BLaER1 (cell line): ENCODE measurements around the gene SMG6.

Experiments
- H3K27ac ChIP-seq: shearing (Covaris generic); formaldehyde crosslinking; 2 replicates; pipeline ENCODE4 v1.8.1; 2022
- H3K27me3 ChIP-seq: shearing (Covaris generic); formaldehyde crosslinking; 2 replicates; pipeline ENCODE4 v1.8.1; 2022
- H3K36me3 ChIP-seq: shearing (Covaris generic); formaldehyde crosslinking; 2 replicates; pipeline ENCODE4 v1.8.1; 2022
- H3K4me1 ChIP-seq: shearing (Covaris generic); formaldehyde crosslinking; 2 replicates; pipeline ENCODE4 v1.8.1; 2022
- H3K4me2 ChIP-seq: shearing (Covaris generic); formaldehyde crosslinking; 2 replicates; pipeline ENCODE4 v1.8.1; 2022
- H3K4me3 ChIP-seq: shearing (Covaris generic); formaldehyde crosslinking; 2 replicates; pipeline ENCODE4 v1.8.1; 2022
- H3K9ac ChIP-seq: shearing (Covaris generic); formaldehyde crosslinking; 2 replicates; pipeline ENCODE4 v1.8.1; 2022
- H3K9me3 ChIP-seq: shearing (Covaris generic); formaldehyde crosslinking; 2 replicates; pipeline ENCODE4 v1.8.1; 2022
- H4K20me1 ChIP-seq: shearing (Covaris generic); formaldehyde crosslinking; 2 replicates; pipeline ENCODE4 v1.8.1; 2022
- Cebpa-rat ChIP-seq: shearing (Covaris generic); IDR thresholded peaks from 2 replicates; pipeline ENCODE4 v1.8.1; 2022

SMG6 gene

GRCh38 chr17:2049333-2050299 is 254.0 kb downstream of the SMG6 start:
- peaks cover 39% of the 10 kb centered on the region for H3K4me1 ChIP-seq
- peak overlapping the region; percentile 77 for H3K4me3 ChIP-seq
- H3K9me3 ChIP-seq: no peaks in the 10 kb centered on the region
- TF ChIP-seq Cebpa-rat: no peak
- H3K27ac ChIP-seq: no peak overlapping the region
- H3K9ac ChIP-seq: peak overlapping the region; percentile 67
- peaks cover 54% of the 10 kb centered on the region for H3K27me3 ChIP-seq
- H3K36me3 ChIP-seq: no peaks in the 10 kb centered on the region
- peaks cover 31% of the 10 kb centered on the region for H4K20me1 ChIP-seq
- H3K4me2 ChIP-seq: peak overlapping the region; percentile 98

- Histone ChIP-seq H3K4me2 (peak overlapping the region; percentile 98), H3K27me3 (peaks cover 46% of the 10 kb centered on the region)
- no peak for TF ChIP-seq Cebpa-rat
Measured at GRCh38 chr17:2048805-2049204, 254.8 kb downstream of the SMG6 start.

GRCh38 chr17:2047590-2047989 is 256.0 kb downstream of the SMG6 start:
- Histone ChIP-seq H4K20me1 (peaks cover 23% of the 10 kb centered on the region), H3K9ac (no peak overlapping the region), H3K4me3 (no peak overlapping the region), H3K4me1 (peaks cover 40% of the 10 kb centered on the region), H3K9me3 (no peaks in the 10 kb centered on the region), H3K27me3 (peaks cover 35% of the 10 kb centered on the region), H3K27ac (no peak overlapping the region), H3K36me3 (peaks cover 16% of the 10 kb centered on the region), H3K4me2 (no peak overlapping the region)
- TF ChIP-seq Cebpa-rat: no peak

More at GRCh38 chr17:2048805-2049204, 254.8 kb downstream of the SMG6 start:
- H3K9me3 ChIP-seq: no peaks in the 10 kb centered on the region
- peaks cover 28% of the 10 kb centered on the region for H4K20me1 ChIP-seq
- 0 out of 2 replicates have a peak overlapping the region, but pooled peaks have one; percentile 67 for H3K9ac ChIP-seq
- peaks cover 5% of the 10 kb centered on the region; the same call in 1 of the 2 replicates for H3K36me3 ChIP-seq
- H3K27ac ChIP-seq: no peak overlapping the region
- H3K4me3 ChIP-seq: no peak overlapping the region
- H3K4me1 ChIP-seq: peaks cover 35% of the 10 kb centered on the region

DNA sequence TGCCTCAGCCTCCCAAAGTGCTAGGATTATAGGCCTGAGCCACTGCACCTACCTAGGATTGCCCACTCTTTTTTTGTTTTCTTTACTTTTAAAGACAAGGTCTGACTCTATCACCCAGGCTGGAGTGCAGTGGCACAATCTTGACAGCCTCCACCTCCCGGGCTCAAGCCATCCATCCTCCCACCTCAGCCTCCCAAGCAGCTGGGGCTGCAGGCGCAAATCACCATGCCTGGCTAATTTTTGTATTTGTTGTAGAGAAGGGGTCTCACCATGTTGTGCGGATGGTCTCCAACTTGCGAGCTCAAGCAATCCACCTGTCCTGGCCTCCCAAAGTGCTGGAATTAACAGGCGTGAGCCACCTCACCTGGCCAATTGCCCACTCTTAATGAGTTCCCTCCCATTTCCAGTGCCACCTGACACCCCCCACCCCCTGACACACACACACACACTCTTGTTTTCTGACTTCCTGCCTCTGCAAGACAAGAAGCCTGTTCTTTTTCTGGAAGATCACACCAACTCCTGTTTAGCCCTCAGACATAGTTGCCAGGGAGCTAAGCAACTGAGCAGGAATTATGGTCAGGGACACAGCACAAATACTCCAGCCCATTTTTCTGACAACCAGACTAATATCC is 259.2 kb downstream of the SMG6 start:
- H3K27me3 ChIP-seq: peaks cover 9% of the 10 kb centered on the region
- H3K9me3 ChIP-seq: no peaks in the 10 kb centered on the region
- H3K36me3 ChIP-seq: peaks cover 32% of the 10 kb centered on the region
- H3K4me2 ChIP-seq: no peak overlapping the region
- no peak for TF ChIP-seq Cebpa-rat
- H3K4me3 ChIP-seq: no peak overlapping the region
- peaks cover 37% of the 10 kb centered on the region for H3K4me1 ChIP-seq
- H3K9ac ChIP-seq: 0 out of 2 replicates have a peak overlapping the region, but pooled peaks have one; percentile 4
- H3K27ac ChIP-seq: no peak overlapping the region
- H4K20me1 ChIP-seq: peaks cover 15% of the 10 kb centered on the region; the same call in 1 of the 2 replicates

DNA sequence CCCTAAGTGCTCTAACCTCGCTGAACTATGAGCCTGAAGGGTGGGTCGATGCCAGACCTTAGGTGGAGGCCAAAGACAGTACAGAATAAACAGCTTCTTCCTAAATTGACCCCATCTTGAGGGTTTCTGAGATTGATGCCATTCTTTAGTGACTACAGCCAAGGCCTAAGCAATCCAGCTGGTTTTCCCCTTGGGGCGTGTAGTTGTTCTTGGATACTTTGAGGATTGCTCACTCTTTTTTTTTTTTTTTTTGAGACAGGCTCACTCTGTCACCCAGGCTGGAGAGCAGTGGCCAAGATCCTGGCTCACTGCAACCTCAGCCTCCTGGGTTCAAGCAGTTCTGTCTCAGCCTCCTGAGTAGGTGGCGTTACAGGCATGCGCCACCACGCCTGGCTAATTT is 259.8 kb downstream of the SMG6 start:
- Histone ChIP-seq H3K9ac (0 out of 2 replicates have a peak overlapping the region, but pooled peaks have one; percentile 4), H3K27ac (no peak overlapping the region), H3K9me3 (no peaks in the 10 kb centered on the region), H3K4me2 (no peak overlapping the region), H3K4me3 (no peak overlapping the region), H3K36me3 (peaks cover 35% of the 10 kb centered on the region), H3K27me3 (peaks cover 3% of the 10 kb centered on the region; the same call in 1 of the 2 replicates), H4K20me1 (peaks cover 15% of the 10 kb centered on the region; the same call in 1 of the 2 replicates), H3K4me1 (peaks cover 32% of the 10 kb centered on the region)
- no peak for TF ChIP-seq Cebpa-rat

DNA sequence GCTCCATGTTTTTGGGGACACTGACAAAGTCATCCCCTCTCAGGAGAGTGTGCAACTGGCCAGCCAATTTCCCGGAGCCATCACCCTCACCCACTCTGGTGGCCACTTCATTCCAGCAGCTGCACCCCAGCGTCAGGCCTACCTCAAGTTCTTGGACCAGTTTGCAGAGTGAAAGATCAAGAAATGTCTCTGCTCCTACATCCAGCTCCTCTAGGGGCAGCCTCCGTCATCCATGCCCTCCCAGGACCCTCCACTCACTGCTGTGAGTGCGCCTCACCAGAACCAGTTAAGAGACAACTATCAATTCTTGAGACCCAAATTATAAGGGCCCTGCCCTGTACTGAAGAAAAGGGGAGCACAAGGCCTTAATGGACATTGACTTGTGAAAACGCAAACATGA is 260.7 kb downstream of the SMG6 start:
- Histone ChIP-seq H3K27me3 (no peaks in the 10 kb centered on the region), H3K4me1 (peaks cover 32% of the 10 kb centered on the region), H3K36me3 (peaks cover 43% of the 10 kb centered on the region), H3K9me3 (no peaks in the 10 kb centered on the region), H3K4me2 (peak overlapping the region; percentile 93), H3K27ac (peak overlapping the region; percentile 95; the same call in 1 of the 2 replicates), H3K9ac (peak overlapping the region; percentile 93; the same call in 1 of the 2 replicates), H4K20me1 (peaks cover 15% of the 10 kb centered on the region; the same call in 1 of the 2 replicates), H3K4me3 (peak overlapping the region; percentile 85)
- TF ChIP-seq Cebpa-rat: no peak

GRCh38 chr17:2042390-2042847 is 261.2 kb downstream of the SMG6 start:
- Histone ChIP-seq H3K27ac (peak overlapping the region; percentile 95), H3K4me1 (peaks cover 32% of the 10 kb centered on the region), H3K4me2 (peak overlapping the region; percentile 93), H3K36me3 (peaks cover 48% of the 10 kb centered on the region), H3K9me3 (no peaks in the 10 kb centered on the region), H3K9ac (peak overlapping the region; percentile 93), H4K20me1 (peaks cover 15% of the 10 kb centered on the region; the same call in 1 of the 2 replicates), H3K27me3 (no peaks in the 10 kb centered on the region), H3K4me3 (peak overlapping the region; percentile 85)
- TF ChIP-seq Cebpa-rat: no peak

- peaks cover 55% of the 10 kb centered on the region for H3K36me3 ChIP-seq
- H3K27me3 ChIP-seq: no peaks in the 10 kb centered on the region
- H4K20me1 ChIP-seq: peaks cover 15% of the 10 kb centered on the region; the same call in 1 of the 2 replicates
- no peak for TF ChIP-seq Cebpa-rat
- H3K9me3 ChIP-seq: no peaks in the 10 kb centered on the region
- peak within 1 kb of the TSS; percentile 93 for H3K9ac ChIP-seq
- H3K4me1 ChIP-seq: peaks cover 32% of the 10 kb centered on the region
- peak within 1 kb of the TSS; percentile 95 for H3K27ac ChIP-seq
- peak within 1 kb of the TSS; percentile 93 for H3K4me2 ChIP-seq
- peak within 1 kb of the TSS; percentile 85 for H3K4me3 ChIP-seq
Measured at GRCh38 chr17:2041561-2042389, 261.8 kb downstream of the SMG6 start, which contains the start of gene OVCA2. TSS of gene OVCA2 (plus strand) at chr17:2042022. CDS start at chr17:2042048, 26 bp downstream.
